ENCODE data around the gene TASP1. TPM values are rescaled to one million over a fixed set of nuclear protein-coding genes. Genes with fewer than 3 reads are reported as not detected.

TASP1 gene
- total RNA-seq, 1 donor: 9.4 TPM

GRCh38 chr20:13474467-13474866 is 164.3 kb downstream of the TASP1 start:
- DNase-seq (ENCODE audit: insufficient read length, low spot score, missing footprints): no peak
- no peaks in the 10 kb centered on the region for H3K36me3 ChIP-seq (ENCODE audit: insufficient read depth, low read length)
- no peaks in the 10 kb centered on the region for H3K27me3 ChIP-seq (ENCODE audit: insufficient read depth, low read length)
- no peaks in the 10 kb centered on the region for H3K4me1 ChIP-seq (ENCODE audit: insufficient read depth, low read length)
- no peaks in the 10 kb centered on the region for H3K79me2 ChIP-seq (ENCODE audit: insufficient read depth, low read length)
- H3K9me3 ChIP-seq (ENCODE audit: low read depth, low read length): no peaks in the 10 kb centered on the region
- H3K4me3 ChIP-seq (ENCODE audit: insufficient read depth, low read length): no peak overlapping the region
- H2AFZ ChIP-seq (ENCODE audit: low read length): no peak overlapping the region
- H3K4me2 ChIP-seq (ENCODE audit: insufficient read depth, low read length): no peak overlapping the region
- H3K27ac ChIP-seq (ENCODE audit: low read depth, low read length): no peak overlapping the region
- H4K20me1 ChIP-seq (ENCODE audit: insufficient read depth, low read length): no peaks in the 10 kb centered on the region
- no peak for TF ChIP-seq CTCF (IDR thresholded peaks at IDR 0.05; ENCODE audit: extremely low read depth, low read depth, low read length)

- no peaks in the 10 kb centered on the region for H3K9me3 ChIP-seq (ENCODE audit: low read depth, low read length)
- no peaks in the 10 kb centered on the region for H3K79me2 ChIP-seq (ENCODE audit: insufficient read depth, low read length)
- no peak overlapping the region for H3K4me3 ChIP-seq (ENCODE audit: insufficient read depth, low read length)
- H3K36me3 ChIP-seq (ENCODE audit: insufficient read depth, low read length): no peaks in the 10 kb centered on the region
- TF ChIP-seq CTCF (IDR thresholded peaks at IDR 0.05; ENCODE audit: extremely low read depth, low read depth, low read length): no peak
- DNase-seq (ENCODE audit: insufficient read length, low spot score, missing footprints): no peak
- H4K20me1 ChIP-seq (ENCODE audit: insufficient read depth, low read length): no peaks in the 10 kb centered on the region
- no peak overlapping the region for H3K4me2 ChIP-seq (ENCODE audit: insufficient read depth, low read length)
- H3K27ac ChIP-seq (ENCODE audit: low read depth, low read length): no peak overlapping the region
- no peak overlapping the region for H2AFZ ChIP-seq (ENCODE audit: low read length)
- no peaks in the 10 kb centered on the region for H3K4me1 ChIP-seq (ENCODE audit: insufficient read depth, low read length)
- H3K27me3 ChIP-seq (ENCODE audit: insufficient read depth, low read length): no peaks in the 10 kb centered on the region
Observed at GRCh38 chr20:13469262-13469661, 169.5 kb downstream of the TASP1 start.

- no peak overlapping the region for H3K27ac ChIP-seq (ENCODE audit: low read depth, low read length)
- no peaks in the 10 kb centered on the region for H3K9me3 ChIP-seq (ENCODE audit: low read depth, low read length)
- no peaks in the 10 kb centered on the region for H3K79me2 ChIP-seq (ENCODE audit: insufficient read depth, low read length)
- no peaks in the 10 kb centered on the region for H3K27me3 ChIP-seq (ENCODE audit: insufficient read depth, low read length)
- H2AFZ ChIP-seq (ENCODE audit: low read length): no peak overlapping the region
- H3K4me1 ChIP-seq (ENCODE audit: insufficient read depth, low read length): no peaks in the 10 kb centered on the region
- H3K4me2 ChIP-seq (ENCODE audit: insufficient read depth, low read length): no peak overlapping the region
- H3K4me3 ChIP-seq (ENCODE audit: insufficient read depth, low read length): no peak overlapping the region
- H3K36me3 ChIP-seq (ENCODE audit: insufficient read depth, low read length): no peaks in the 10 kb centered on the region
- no peaks in the 10 kb centered on the region for H4K20me1 ChIP-seq (ENCODE audit: insufficient read depth, low read length)
- no peak for TF ChIP-seq CTCF (IDR thresholded peaks at IDR 0.05; ENCODE audit: extremely low read depth, low read depth, low read length)
- DNase-seq (ENCODE audit: insufficient read length, low spot score, missing footprints): no peak
Observed at GRCh38 chr20:13468166-13468565, 170.6 kb downstream of the TASP1 start.

GRCh38 chr20:13464702-13465101 is 174.0 kb downstream of the TASP1 start:
- Histone ChIP-seq H2AFZ (ENCODE audit: low read length) (no peak overlapping the region), H3K27ac (ENCODE audit: low read depth, low read length) (no peak overlapping the region), H3K36me3 (ENCODE audit: insufficient read depth, low read length) (no peaks in the 10 kb centered on the region), H3K4me1 (ENCODE audit: insufficient read depth, low read length) (no peaks in the 10 kb centered on the region), H3K27me3 (ENCODE audit: insufficient read depth, low read length) (no peaks in the 10 kb centered on the region), H4K20me1 (ENCODE audit: insufficient read depth, low read length) (no peaks in the 10 kb centered on the region), H3K4me2 (ENCODE audit: insufficient read depth, low read length) (no peak overlapping the region), H3K9me3 (ENCODE audit: low read depth, low read length) (no peaks in the 10 kb centered on the region), H3K79me2 (ENCODE audit: insufficient read depth, low read length) (no peaks in the 10 kb centered on the region), H3K4me3 (ENCODE audit: insufficient read depth, low read length) (no peak overlapping the region)
- no peak for DNase-seq (ENCODE audit: insufficient read length, low spot score, missing footprints)
- TF ChIP-seq CTCF (IDR thresholded peaks at IDR 0.05; ENCODE audit: extremely low read depth, low read depth, low read length): no peak

Data from osteoblast (primary cell).